Measurements from ENCODE around the gene PRKAR1B.

PRKAR1B gene

GRCh38 chr7:646951-647350 lies 80.1 kb downstream of the PRKAR1B start:
- no CpG with 5 or more reads among the region's 11 CpGs for WGBS, 2 donors (ENCODE audit: extremely low coverage in 2 of 2, insufficient read length in 2 of 2, insufficient replicate concordance in 1 of 2)

GRCh38 chr7:646487-646886 lies 80.6 kb downstream of the PRKAR1B start:
- Histone ChIP-seq H3K4me3 (ENCODE audit: low read length in 2 of 2) (no peak overlapping the region), H2BK5ac (ENCODE audit: low read length) (no peak overlapping the region), H3K9ac (ENCODE audit: low read depth, low read length, poor library complexity) (no peak overlapping the region), H4K8ac (ENCODE audit: low read depth, low read length) (no peak overlapping the region), H3K9me3 (replicated peaks in 1 of 2; ENCODE audit: control insufficient read depth in 2 of 2, insufficient read depth in 1 of 2, low read depth in 1 of 2, low read length in 2 of 2) (peaks cover 0 to 6% of the 10 kb centered on the region in 2 donors), H3K27me3 (ENCODE audit: control insufficient read depth in 3 of 3, insufficient read depth in 3 of 3, low read depth in 1 of 3, low read length in 3 of 3) (no peaks in the 10 kb centered on the region), H3K4me1 (ENCODE audit: control insufficient read depth in 2 of 2, insufficient read depth in 1 of 2, low read depth in 1 of 2, low read length in 2 of 2) (no peaks in the 10 kb centered on the region), H3K36me3 (replicated peaks in 1 of 2; ENCODE audit: control insufficient read depth in 2 of 2, insufficient read depth in 2 of 2, low read length in 2 of 2) (no peaks in the 10 kb centered on the region), H3K79me1 (ENCODE audit: low read depth, low read length) (peaks cover 7% of the 10 kb centered on the region), H2AK5ac (ENCODE audit: low read depth, low read length) (no peak overlapping the region), H3K4ac (ENCODE audit: low read length) (no peak overlapping the region), H3K23ac (ENCODE audit: low read depth, low read length, poor library complexity) (no peak overlapping the region), H2AFZ (ENCODE audit: low read length) (no peak overlapping the region), H4K91ac (ENCODE audit: low read depth, low read length, poor library complexity) (no peak overlapping the region), H2BK120ac (ENCODE audit: low read depth, low read length) (no peak overlapping the region), H3K14ac (ENCODE audit: low read length) (no peak overlapping the region), H2BK15ac (ENCODE audit: low read length) (no peak overlapping the region), H3K4me2 (ENCODE audit: insufficient read depth, low read length, poor library complexity, severe bottlenecking) (no peak overlapping the region), H2BK12ac (ENCODE audit: low read length) (no peak overlapping the region), H3K18ac (ENCODE audit: low read length) (no peak overlapping the region), H3K27ac (replicated peaks; ENCODE audit: low read length) (no peak overlapping the region)
- DNase-seq (ENCODE audit: low spot score): no peak
- WGBS, 2 donors (ENCODE audit: extremely low coverage in 2 of 2, insufficient read length in 2 of 2, insufficient replicate concordance in 1 of 2): no CpG with 5 or more reads among the region's 11 CpGs

More at GRCh38 chr7:646951-647350, 80.1 kb downstream of the PRKAR1B start:
- no peaks in the 10 kb centered on the region for H3K27me3 ChIP-seq (ENCODE audit: control insufficient read depth in 3 of 3, insufficient read depth in 3 of 3, low read depth in 1 of 3, low read length in 3 of 3)
- no peak overlapping the region for H3K4me3 ChIP-seq (ENCODE audit: low read length in 2 of 2)
- no peak overlapping the region for H3K14ac ChIP-seq (ENCODE audit: low read length)
- no peak overlapping the region for H2AFZ ChIP-seq (ENCODE audit: low read length)
- no peak overlapping the region for H3K4me2 ChIP-seq (ENCODE audit: insufficient read depth, low read length, poor library complexity, severe bottlenecking)
- H2BK5ac ChIP-seq (ENCODE audit: low read length): no peak overlapping the region
- no peak for DNase-seq (ENCODE audit: low spot score)
- H3K36me3 ChIP-seq (replicated peaks in 1 of 2; ENCODE audit: control insufficient read depth in 2 of 2, insufficient read depth in 2 of 2, low read length in 2 of 2): no peaks in the 10 kb centered on the region
- H3K23ac ChIP-seq (ENCODE audit: low read depth, low read length, poor library complexity): no peak overlapping the region
- no peak overlapping the region for H3K27ac ChIP-seq (replicated peaks; ENCODE audit: low read length)
- H3K9me3 ChIP-seq (replicated peaks in 1 of 2; ENCODE audit: control insufficient read depth in 2 of 2, insufficient read depth in 1 of 2, low read depth in 1 of 2, low read length in 2 of 2): peaks cover 0 to 6% of the 10 kb centered on the region in 2 donors
- H4K91ac ChIP-seq (ENCODE audit: low read depth, low read length, poor library complexity): no peak overlapping the region
- no peak overlapping the region for H2BK15ac ChIP-seq (ENCODE audit: low read length)
- H2BK120ac ChIP-seq (ENCODE audit: low read depth, low read length): no peak overlapping the region
- H2BK12ac ChIP-seq (ENCODE audit: low read length): peak overlapping the region; percentile 10
- H3K79me1 ChIP-seq (ENCODE audit: low read depth, low read length): peaks cover 6% of the 10 kb centered on the region
- H4K8ac ChIP-seq (ENCODE audit: low read depth, low read length): no peak overlapping the region
- H2AK5ac ChIP-seq (ENCODE audit: low read depth, low read length): no peak overlapping the region
- H3K4ac ChIP-seq (ENCODE audit: low read length): no peak overlapping the region
- no peak overlapping the region for H3K9ac ChIP-seq (ENCODE audit: low read depth, low read length, poor library complexity)
- H3K18ac ChIP-seq (ENCODE audit: low read length): no peak overlapping the region
- H3K4me1 ChIP-seq (ENCODE audit: control insufficient read depth in 2 of 2, insufficient read depth in 1 of 2, low read depth in 1 of 2, low read length in 2 of 2): no peaks in the 10 kb centered on the region

DNA sequence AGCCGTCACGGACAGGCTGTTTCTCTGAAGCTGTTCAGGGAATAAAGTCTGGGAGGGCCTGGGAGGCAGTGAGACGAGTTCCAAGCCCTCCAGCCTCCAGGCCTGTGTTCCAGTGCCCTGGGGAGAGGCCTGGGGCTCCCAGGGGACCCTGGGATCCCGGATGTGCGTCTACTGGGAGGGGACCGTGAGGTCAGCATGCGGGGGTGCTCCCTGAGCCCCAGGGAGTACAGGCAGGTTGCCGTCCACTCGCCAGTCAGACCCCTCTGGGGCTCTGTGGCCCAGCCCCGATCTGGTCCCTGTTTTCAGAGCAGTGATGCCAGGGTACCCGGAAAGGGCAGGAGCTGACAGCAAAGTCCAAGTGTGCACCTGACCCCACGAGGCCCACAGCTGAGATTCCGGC lies 81.5 kb downstream of the PRKAR1B start:
- no peak overlapping the region for H2AFZ ChIP-seq (ENCODE audit: low read length)
- H3K9me3 ChIP-seq (replicated peaks in 1 of 2; ENCODE audit: control insufficient read depth in 2 of 2, insufficient read depth in 1 of 2, low read depth in 1 of 2, low read length in 2 of 2): no peaks in the 10 kb centered on the region
- H4K8ac ChIP-seq (ENCODE audit: low read depth, low read length): no peak overlapping the region
- no peak overlapping the region for H2AK5ac ChIP-seq (ENCODE audit: low read depth, low read length)
- no peak overlapping the region for H2BK15ac ChIP-seq (ENCODE audit: low read length)
- H3K27ac ChIP-seq (replicated peaks; ENCODE audit: low read length): no peak overlapping the region
- no peak overlapping the region for H3K4ac ChIP-seq (ENCODE audit: low read length)
- no peak overlapping the region for H3K18ac ChIP-seq (ENCODE audit: low read length)
- H3K9ac ChIP-seq (ENCODE audit: low read depth, low read length, poor library complexity): no peak overlapping the region
- H3K79me1 ChIP-seq (ENCODE audit: low read depth, low read length): peaks cover 7% of the 10 kb centered on the region
- no peak overlapping the region for H2BK5ac ChIP-seq (ENCODE audit: low read length)
- no peak overlapping the region for H3K4me2 ChIP-seq (ENCODE audit: insufficient read depth, low read length, poor library complexity, severe bottlenecking)
- DNase-seq (ENCODE audit: low spot score): no peak
- H2BK120ac ChIP-seq (ENCODE audit: low read depth, low read length): no peak overlapping the region
- no peaks in the 10 kb centered on the region for H3K27me3 ChIP-seq (ENCODE audit: control insufficient read depth in 3 of 3, insufficient read depth in 3 of 3, low read depth in 1 of 3, low read length in 3 of 3)
- no peak overlapping the region for H3K23ac ChIP-seq (ENCODE audit: low read depth, low read length, poor library complexity)
- no CpG with 5 or more reads among the region's 13 CpGs for WGBS, 2 donors (ENCODE audit: extremely low coverage in 2 of 2, insufficient read length in 2 of 2, insufficient replicate concordance in 1 of 2)
- H3K36me3 ChIP-seq (replicated peaks in 1 of 2; ENCODE audit: control insufficient read depth in 2 of 2, insufficient read depth in 2 of 2, low read length in 2 of 2): no peaks in the 10 kb centered on the region
- no peak overlapping the region for H2BK12ac ChIP-seq (ENCODE audit: low read length)
- H3K4me3 ChIP-seq (ENCODE audit: low read length in 2 of 2): no peak overlapping the region
- H3K4me1 ChIP-seq (ENCODE audit: control insufficient read depth in 2 of 2, insufficient read depth in 1 of 2, low read depth in 1 of 2, low read length in 2 of 2): no peaks in the 10 kb centered on the region
- no peak overlapping the region for H3K14ac ChIP-seq (ENCODE audit: low read length)
- no peak overlapping the region for H4K91ac ChIP-seq (ENCODE audit: low read depth, low read length, poor library complexity)

DNA sequence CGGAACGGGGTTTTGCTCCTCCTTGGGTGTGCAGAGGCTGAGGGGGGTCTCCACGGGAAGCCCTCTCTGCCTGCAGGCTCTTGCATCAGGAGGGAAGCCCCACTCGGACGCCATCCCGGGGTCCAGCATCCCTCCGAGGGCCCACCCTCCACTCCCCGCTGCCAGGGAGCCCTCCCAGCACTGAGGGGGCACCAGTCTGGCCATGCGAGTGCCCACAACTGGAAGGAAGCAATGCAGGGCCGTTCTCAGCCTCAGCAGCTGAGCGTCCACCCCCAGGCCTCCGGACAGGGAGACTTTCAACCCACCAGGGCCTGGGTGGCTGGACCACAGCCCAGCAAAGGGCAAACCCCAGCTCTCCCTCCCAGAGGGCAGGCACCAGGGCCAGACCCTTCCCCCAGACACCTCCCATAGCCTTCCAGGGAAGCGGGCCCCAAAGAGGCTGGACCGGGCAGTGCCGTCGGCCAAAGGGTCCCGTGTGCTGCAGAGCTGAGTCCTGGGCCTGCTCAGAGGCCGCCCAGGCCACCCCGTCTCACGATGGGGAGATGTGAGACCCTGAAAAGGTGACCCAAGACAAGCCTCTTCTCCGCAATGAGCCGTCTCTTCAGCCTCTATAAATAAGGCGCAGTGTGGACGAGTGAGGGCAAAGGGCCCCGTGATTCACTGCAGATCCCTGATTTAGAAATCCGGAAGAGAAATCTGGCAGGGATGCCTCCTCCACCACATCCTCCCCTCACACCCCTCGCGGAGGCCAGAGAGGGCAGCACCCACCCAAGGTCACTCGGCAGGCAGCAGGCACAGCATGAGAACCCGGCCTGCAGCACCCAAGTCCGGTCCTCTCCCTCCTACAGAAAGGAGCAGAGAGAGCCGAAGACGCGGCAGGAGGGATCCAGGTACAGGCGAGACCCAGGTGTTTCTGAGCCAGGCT lies 82.4 kb downstream of the PRKAR1B start:
- no peak overlapping the region for H2BK12ac ChIP-seq (ENCODE audit: low read length)
- H3K14ac ChIP-seq (ENCODE audit: low read length): no peak overlapping the region
- H4K8ac ChIP-seq (ENCODE audit: low read depth, low read length): no peak overlapping the region
- H4K91ac ChIP-seq (ENCODE audit: low read depth, low read length, poor library complexity): no peak overlapping the region
- peaks cover 7% of the 10 kb centered on the region for H3K79me1 ChIP-seq (ENCODE audit: low read depth, low read length)
- H3K4me2 ChIP-seq (ENCODE audit: insufficient read depth, low read length, poor library complexity, severe bottlenecking): no peak overlapping the region
- H3K4ac ChIP-seq (ENCODE audit: low read length): no peak overlapping the region
- no peak overlapping the region for H3K4me3 ChIP-seq (ENCODE audit: low read length in 2 of 2)
- no peak overlapping the region for H2BK120ac ChIP-seq (ENCODE audit: low read depth, low read length)
- H2BK5ac ChIP-seq (ENCODE audit: low read length): peak overlapping the region; percentile 35
- peak overlapping the region; percentile 28 for H3K18ac ChIP-seq (ENCODE audit: low read length)
- H2AFZ ChIP-seq (ENCODE audit: low read length): no peak overlapping the region
- H3K27ac ChIP-seq (replicated peaks; ENCODE audit: low read length): no peak overlapping the region
- WGBS, 2 donors (ENCODE audit: extremely low coverage in 2 of 2, insufficient read length in 2 of 2, insufficient replicate concordance in 1 of 2): no CpG with 5 or more reads among the region's 35 CpGs
- peak overlapping the region; percentile 31 for H3K23ac ChIP-seq (ENCODE audit: low read depth, low read length, poor library complexity)
- DNase-seq (ENCODE audit: low spot score): no peak
- H2AK5ac ChIP-seq (ENCODE audit: low read depth, low read length): no peak overlapping the region
- no peaks in the 10 kb centered on the region for H3K4me1 ChIP-seq (ENCODE audit: control insufficient read depth in 2 of 2, insufficient read depth in 1 of 2, low read depth in 1 of 2, low read length in 2 of 2)
- H2BK15ac ChIP-seq (ENCODE audit: low read length): no peak overlapping the region
- H3K9ac ChIP-seq (ENCODE audit: low read depth, low read length, poor library complexity): peak overlapping the region; percentile 30
- H3K9me3 ChIP-seq (replicated peaks in 1 of 2; ENCODE audit: control insufficient read depth in 2 of 2, insufficient read depth in 1 of 2, low read depth in 1 of 2, low read length in 2 of 2): no peaks in the 10 kb centered on the region
- no peaks in the 10 kb centered on the region for H3K27me3 ChIP-seq (ENCODE audit: control insufficient read depth in 3 of 3, insufficient read depth in 3 of 3, low read depth in 1 of 3, low read length in 3 of 3)
- no peaks in the 10 kb centered on the region for H3K36me3 ChIP-seq (replicated peaks in 1 of 2; ENCODE audit: control insufficient read depth in 2 of 2, insufficient read depth in 2 of 2, low read length in 2 of 2)

All from neuronal stem cell (in vitro differentiated cells).